Liver (tissue), 3 donors: ENCODE results near the gene SLAIN1.

ENCODE experiments used
- JUND ChIP-seq, 2 donors: IDR thresholded peaks; 2 replicates each; pipeline ENCODE4 v1.6.1; 2016; ENCODE audit warnings: antibody characterized with exemption in 2 of 2
- RAD21 ChIP-seq, 2 donors: IDR thresholded peaks; 2 replicates each; pipeline ENCODE4 v1.6.1; 2016; ENCODE audit warnings: antibody characterized with exemption in 2 of 2, mild to moderate bottlenecking in 2 of 2
- REST ChIP-seq: IDR thresholded peaks from 2 replicates; pipeline ENCODE4 v1.6.1; 2016; ENCODE audit warnings: antibody characterized with exemption, mild to moderate bottlenecking
- RXRA ChIP-seq, 2 donors: IDR thresholded peaks; 2 replicates each; pipeline ENCODE4 v1.6.1; 2017 to 2018; ENCODE audit warnings: antibody characterized with exemption in 2 of 2, mild to moderate bottlenecking in 1 of 2
- TAF1 ChIP-seq: conservative IDR thresholded peaks from 2 replicates; pipeline ENCODE4 v1.6.1; 2016; ENCODE audit warnings: antibody characterized with exemption, mild to moderate bottlenecking
- ZBTB33 ChIP-seq: IDR thresholded peaks from 2 replicates; pipeline ENCODE4 v1.6.1; 2016; ENCODE audit warnings: antibody characterized with exemption
- TF ChIP-seq, protein P1 (sequence below): fragments of 150-350 bp; IDR thresholded peaks from 2 replicates; pipeline ENCODE4 v1.5.1; 2017; ENCODE audit warnings: improper control_type of control experiment, low read depth, low read length; ENCODE audit not compliant: missing input control
- TF ChIP-seq, protein P2 (sequence below): IDR thresholded peaks from 2 replicates; pipeline ENCODE4 v1.6.1; 2016; ENCODE audit warnings: antibody characterized with exemption
- donor health status: healthy.
- donor health status: healthy.

GRCh38 chr13:77650409-77650808 lies 47.1 kb upstream of the SLAIN1 start:
- TF ChIP-seq, protein P1, sequence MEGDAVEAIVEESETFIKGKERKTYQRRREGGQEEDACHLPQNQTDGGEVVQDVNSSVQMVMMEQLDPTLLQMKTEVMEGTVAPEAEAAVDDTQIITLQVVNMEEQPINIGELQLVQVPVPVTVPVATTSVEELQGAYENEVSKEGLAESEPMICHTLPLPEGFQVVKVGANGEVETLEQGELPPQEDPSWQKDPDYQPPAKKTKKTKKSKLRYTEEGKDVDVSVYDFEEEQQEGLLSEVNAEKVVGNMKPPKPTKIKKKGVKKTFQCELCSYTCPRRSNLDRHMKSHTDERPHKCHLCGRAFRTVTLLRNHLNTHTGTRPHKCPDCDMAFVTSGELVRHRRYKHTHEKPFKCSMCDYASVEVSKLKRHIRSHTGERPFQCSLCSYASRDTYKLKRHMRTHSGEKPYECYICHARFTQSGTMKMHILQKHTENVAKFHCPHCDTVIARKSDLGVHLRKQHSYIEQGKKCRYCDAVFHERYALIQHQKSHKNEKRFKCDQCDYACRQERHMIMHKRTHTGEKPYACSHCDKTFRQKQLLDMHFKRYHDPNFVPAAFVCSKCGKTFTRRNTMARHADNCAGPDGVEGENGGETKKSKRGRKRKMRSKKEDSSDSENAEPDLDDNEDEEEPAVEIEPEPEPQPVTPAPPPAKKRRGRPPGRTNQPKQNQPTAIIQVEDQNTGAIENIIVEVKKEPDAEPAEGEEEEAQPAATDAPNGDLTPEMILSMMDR, result no peak
- no peak for TF ChIP-seq ZBTB33
- no peak for TF ChIP-seq REST
- TF ChIP-seq, protein P2, sequence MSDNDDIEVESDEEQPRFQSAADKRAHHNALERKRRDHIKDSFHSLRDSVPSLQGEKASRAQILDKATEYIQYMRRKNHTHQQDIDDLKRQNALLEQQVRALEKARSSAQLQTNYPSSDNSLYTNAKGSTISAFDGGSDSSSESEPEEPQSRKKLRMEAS, result no peak
- no peak for TF ChIP-seq JUND (IDR thresholded peaks at IDR 0.05)
- no peak for TF ChIP-seq RAD21 (IDR thresholded peaks at IDR 0.05)
- TF ChIP-seq RXRA (IDR thresholded peaks at IDR 0.05), result no peak
- TF ChIP-seq TAF1, result no peak
